HCT116 (cell line): ENCODE results near the gene LRP11. TPM values are rescaled to one million over a fixed set of nuclear protein-coding genes. Genes with fewer than 3 reads are reported as not detected.
"Not testable (repeated sequence)": the region's sequence is repeated elsewhere in the genome, so short reads cannot be mapped to it uniquely, and the experiment has no call there.

ENCODE experiments used
- ATAC-seq: fragments of 200-7000 bp; cut with Tn5 transposase; 2 replicates; pipeline ENCODE4 v1.9.1; 2020; ENCODE audit warnings: mild to moderate bottlenecking, moderate library complexity
- BruUV-seq: library from RNA; stranded (reverse); fragments of 400-500 nt; replicated peaks from 2 replicates; lab custom pipeline; 2021; lab: Mats Ljungman, UMichigan
- CTCF ChIA-PET: fragments of 300-600 bp; sonication (Branson Sonifier 250); formaldehyde crosslinking; loops from one replicate; lab custom pipeline; 2021; ENCODE audit warnings: antibody characterized with exemption; lab: Charles Lee
- POLR2A ChIA-PET: fragments of 300-600, 350-600 bp; sonication (Branson Sonifier 250); formaldehyde crosslinking; loops from one replicate; lab custom pipeline; 2021; ENCODE audit warnings: antibody characterized with exemption; lab: Charles Lee
- RAD21 ChIA-PET, 2 experiments: fragments of 300-600 bp; sonication (Branson Sonifier 250); formaldehyde crosslinking; loops; one replicate each; lab custom pipeline; 2023; ENCODE audit warnings: low total read pairs in 2 of 2; ENCODE audit not compliant: uncharacterized antibody in 2 of 2, unreplicated experiment in 2 of 2, low non-redundant PET in 1 of 2; lab: Charles Lee
- DNase-seq: peaks from one replicate; pipeline ENCODE4 v3.0.0-alpha.2; 2010; ENCODE audit warnings: low read depth, low spot score
- H2AFZ ChIP-seq: fragments of 200-600 bp; shearing (Covaris generic), sonication (generic); 2 replicates; pipeline ENCODE4 v1.6.1; 2017; ENCODE audit warnings: low read depth, mixed run types, mixed read lengths, antibody characterized with exemption, low read length; ENCODE audit not compliant: poor library complexity, severe bottlenecking
- H3K27ac ChIP-seq: 2 replicates; pipeline ENCODE4 v1.5.1; 2012; ENCODE audit warnings: low read depth, low read length
- H3K27me3 ChIP-seq: fragments of 200-600 bp; sonication (generic); 2 replicates; pipeline ENCODE4 v1.6.1; 2016; ENCODE audit warnings: mixed run types, low read length, mixed read lengths; ENCODE audit not compliant: insufficient read depth
- H3K36me3 ChIP-seq, 2 experiments: fragments of 200-500 bp in 1 of 2; fragments of 200-600 bp in 1 of 2; sonication (Bioruptor generic) in 1 of 2; sonication (generic) in 1 of 2; 2 replicates each; pipeline versions ENCODE4 v1.5.1 to v1.6.1; 2014 to 2016; ENCODE audit warnings: low read length in 2 of 2, inconsistent platforms in 1 of 2, mixed read lengths in 1 of 2, mixed run types in 1 of 2; ENCODE audit not compliant: insufficient read depth in 2 of 2, control insufficient read depth in 1 of 2
- H3K4me1 ChIP-seq, 2 experiments: fragments of 200-600 bp in 1 of 2; sonication (generic) in 1 of 2; 2 replicates each; pipeline versions ENCODE4 v1.5.1 to v1.6.1; 2012 to 2017; ENCODE audit warnings: low read length in 2 of 2, inconsistent platforms in 1 of 2, mild to moderate bottlenecking in 1 of 2, mixed read lengths in 1 of 2, mixed run types in 1 of 2, moderate library complexity in 1 of 2; ENCODE audit not compliant: insufficient read depth in 2 of 2, control insufficient read depth in 1 of 2
- H3K4me2 ChIP-seq: fragments of 200-600 bp; sonication (generic); 2 replicates; pipeline ENCODE4 v1.6.1; 2017; ENCODE audit warnings: mixed run types, low read length, mixed read lengths
- H3K4me3 ChIP-seq, 2 experiments: fragments of 200-600 bp in 1 of 2; sonication (generic) in 1 of 2; replicated peaks in 1 of 2; 2 replicates each; pipeline ENCODE4 v1.5.1; 2011 to 2016; ENCODE audit warnings: low read length in 2 of 2, control low read depth in 1 of 2, low read depth in 1 of 2, mild to moderate bottlenecking in 1 of 2, mixed read lengths in 1 of 2, mixed run types in 1 of 2
- H3K79me2 ChIP-seq: fragments of 200-600 bp; sonication (generic); 2 replicates; pipeline ENCODE4 v1.6.1; 2017; ENCODE audit warnings: mild to moderate bottlenecking, mixed run types, low read length, moderate library complexity, mixed read lengths; ENCODE audit not compliant: insufficient read depth
- H3K9ac ChIP-seq: fragments of 200-600 bp; sonication (generic); 2 replicates; pipeline ENCODE4 v1.6.1; 2016; ENCODE audit warnings: low read length, mixed read lengths
- H3K9me2 ChIP-seq: fragments of 200-600 bp; sonication (generic), shearing (Covaris generic); 2 replicates; pipeline ENCODE4 v1.6.1; 2017; ENCODE audit warnings: mixed run types, mild to moderate bottlenecking, moderate library complexity; ENCODE audit not compliant: insufficient read depth
- H3K9me3 ChIP-seq, 2 experiments: fragments of 200-500 bp in 1 of 2; fragments of 200-600 bp in 1 of 2; sonication (Bioruptor generic) in 1 of 2; sonication (generic) in 1 of 2; 2 replicates each; pipeline ENCODE4 v1.6.1; 2014 to 2017; ENCODE audit warnings: low read length in 2 of 2, mixed read lengths in 2 of 2, inconsistent platforms in 1 of 2, low read depth in 1 of 2, mild to moderate bottlenecking in 1 of 2, mixed run types in 1 of 2, moderate library complexity in 1 of 2; ENCODE audit not compliant: control insufficient read depth in 1 of 2, insufficient read depth in 1 of 2
- H4K20me1 ChIP-seq: fragments of 200-600 bp; sonication (generic), shearing (Covaris generic); 2 replicates; pipeline ENCODE4 v1.6.1; 2017; ENCODE audit warnings: mixed run types, mild to moderate bottlenecking, moderate library complexity; ENCODE audit not compliant: insufficient read depth
- EGR1 ChIP-seq: IDR thresholded peaks from 2 replicates; pipeline ENCODE4 v1.6.1; 2012; ENCODE audit warnings: low read depth
- EZH2 ChIP-seq: fragments of 200-600 bp; sonication (generic); IDR thresholded peaks from 2 replicates; pipeline ENCODE4 v1.6.1; 2017; ENCODE audit warnings: antibody characterized with exemption, mixed run types
- FOSL1 ChIP-seq: IDR thresholded peaks from 2 replicates; pipeline ENCODE4 v1.6.1; 2012; ENCODE audit warnings: low read depth
- POLR2AphosphoS5 ChIP-seq: IDR thresholded peaks from 2 replicates; pipeline ENCODE4 v1.6.1; 2011; ENCODE audit warnings: mild to moderate bottlenecking, low read depth, low read length, moderate library complexity
- REST ChIP-seq: IDR thresholded peaks from 2 replicates; pipeline ENCODE4 v1.6.1; 2012; ENCODE audit warnings: low read depth
- intact Hi-C: fragments of 100-400 bp; cut with micrococcal nuclease; formaldehyde crosslinking; loops from 2 replicates; pipeline ENCODE4 v1.10.0; 2022
- total RNA-seq: library from RNA; stranded (reverse); gene quantifications from one replicate; pipeline ENCODE4 v1.2.1, GENCODE V29; 2021; ENCODE audit not compliant: unreplicated experiment

Gene LRP11
- total RNA-seq, 1 experiment from 2014 or later, result 27.8 TPM

GRCh38 chr6:149844036-149844435 is 20.1 kb downstream of the LRP11 start:
- RAD21 ChIA-PET, H3K27me3 ChIP-seq, CTCF ChIA-PET, H4K20me1 ChIP-seq, H3K9me3 ChIP-seq, H2AFZ ChIP-seq, POLR2A ChIA-PET, H3K9ac ChIP-seq, H3K27ac ChIP-seq, ATAC-seq, H3K9me2 ChIP-seq, BruUV-seq, H3K36me3 ChIP-seq, H3K79me2 ChIP-seq, DNase-seq: not testable (repeated sequence)
- 0 out of 4 replicates have a peak overlapping the region, but pooled peaks of 1 of the 2 experiments have one; percentile 21 for H3K4me3 ChIP-seq
- intact Hi-C loops, result loop anchor here (10.0 kb wide), 1 partner anchor 971 kb away; no protein-coding TSS in a partner anchor
- peak overlapping the region; percentile 65 for H3K4me2 ChIP-seq
- peak; percentile 58 for TF ChIP-seq EGR1
- TF ChIP-seq FOSL1, result 0 out of 2 replicates have a peak, but pooled peaks have one; percentile 9
- peaks cover 45 to 62% of the 10 kb centered on the region in 2 experiments for H3K4me1 ChIP-seq

- Histone ChIP-seq H3K9me2 (no peaks in the 10 kb centered on the region), H3K27ac (no peak overlapping the region), H3K9me3 (no peaks in the 10 kb centered on the region), H2AFZ (no peak overlapping the region), H3K9ac (no peak overlapping the region), H3K4me3 (no peak overlapping the region), H3K79me2 (no peaks in the 10 kb centered on the region), H3K4me2 (no peak overlapping the region), H3K4me1 (peaks cover 43 to 60% of the 10 kb centered on the region in 2 experiments), H4K20me1 (no peaks in the 10 kb centered on the region), H3K36me3 (no peaks in the 10 kb centered on the region), H3K27me3 (no peaks in the 10 kb centered on the region)
- CTCF ChIA-PET, result no interaction called here
- POLR2A ChIA-PET, result no interaction called here
- RAD21 ChIA-PET, result no interaction called here
- ATAC-seq (no peak), DNase-seq (no peak)
- intact Hi-C loops, result loop anchor here (10.0 kb wide), 1 partner anchor 972 kb away; no protein-coding TSS in a partner anchor
- TF ChIP-seq FOSL1 (no peak), POLR2AphosphoS5 (no peak), REST (no peak), EZH2 (no peak)
- no TSS peak for BruUV-seq
Observed at GRCh38 chr6:149843051-149843633, 21.0 kb downstream of the LRP11 start.
